Osteoblast (primary cell): ENCODE data around the gene MAD1L1. TPM values are rescaled to one million over a fixed set of nuclear protein-coding genes. Genes with fewer than 3 reads are reported as not detected.

Source experiments
- DNase-seq: peaks from one replicate; pipeline ENCODE4 v3.0.0; 2011; ENCODE audit warnings: low spot score, mixed read lengths; ENCODE audit not compliant: insufficient read length; ENCODE audit errors: missing footprints
- H2AFZ ChIP-seq: 2 replicates; pipeline ENCODE4 v1.6.0; 2011; ENCODE audit warnings: mild to moderate bottlenecking, low read length
- H3K27ac ChIP-seq: 2 replicates; pipeline ENCODE4 v1.5.1; 2011; ENCODE audit warnings: mild to moderate bottlenecking, low read depth, low read length, moderate library complexity
- H3K27me3 ChIP-seq: 2 replicates; pipeline ENCODE4 v1.6.0; 2012; ENCODE audit warnings: mild to moderate bottlenecking, control low read depth, inconsistent platforms, low read length, moderate library complexity; ENCODE audit not compliant: insufficient read depth
- H3K36me3 ChIP-seq: 2 replicates; pipeline ENCODE4 v1.5.1; 2011; ENCODE audit warnings: mild to moderate bottlenecking, low read length, control low read depth, moderate library complexity; ENCODE audit not compliant: insufficient read depth
- H3K4me1 ChIP-seq: 2 replicates; pipeline ENCODE4 v1.5.1; 2011; ENCODE audit warnings: mild to moderate bottlenecking, low read length, control low read depth, moderate library complexity; ENCODE audit not compliant: insufficient read depth
- H3K4me2 ChIP-seq: 2 replicates; pipeline ENCODE4 v1.6.0; 2011; ENCODE audit warnings: mild to moderate bottlenecking, low read length; ENCODE audit not compliant: insufficient read depth
- H3K4me3 ChIP-seq: fragments of 200-600 bp; sonication (generic); 3 replicates; pipeline ENCODE4 v1.5.1; 2012; ENCODE audit warnings: mild to moderate bottlenecking, low read length, inconsistent platforms; ENCODE audit not compliant: insufficient read depth
- H3K79me2 ChIP-seq: 2 replicates; pipeline ENCODE4 v1.6.0; 2012; ENCODE audit warnings: mild to moderate bottlenecking, low read length, control low read depth, inconsistent platforms; ENCODE audit not compliant: insufficient read depth
- H3K9me3 ChIP-seq: 2 replicates; pipeline ENCODE4 v1.5.1; 2011; ENCODE audit warnings: low read depth, low read length, control low read depth
- H4K20me1 ChIP-seq: 2 replicates; pipeline ENCODE4 v1.6.0; 2012; ENCODE audit warnings: mild to moderate bottlenecking, low read length, control low read depth; ENCODE audit not compliant: insufficient read depth
- CTCF ChIP-seq: IDR thresholded peaks from 2 replicates; pipeline ENCODE4 v1.5.1; 2011; ENCODE audit warnings: mild to moderate bottlenecking, low read depth, low read length, moderate library complexity; ENCODE audit errors: extremely low read depth
- total RNA-seq: library from RNA; depleted of rRNA; stranded (reverse); fragments of >200 nt; gene quantifications from 2 replicates; pipeline ENCODE4 v1.2.3, GENCODE V29; 2012

Gene MAD1L1
- total RNA-seq, 1 donor, result 66.2 TPM

- no peak for DNase-seq
- H2AFZ ChIP-seq, result no peak overlapping the region
- H3K4me3 ChIP-seq, result no peak overlapping the region
- TF ChIP-seq CTCF, result no peak
- no peaks in the 10 kb centered on the region for H3K27me3 ChIP-seq
- no peaks in the 10 kb centered on the region for H3K4me1 ChIP-seq
- H3K4me2 ChIP-seq, result no peak overlapping the region
- peaks cover 2% of the 10 kb centered on the region for H4K20me1 ChIP-seq
- H3K27ac ChIP-seq, result no peak overlapping the region
- no peaks in the 10 kb centered on the region for H3K9me3 ChIP-seq
- H3K79me2 ChIP-seq, result no peaks in the 10 kb centered on the region
- H3K36me3 ChIP-seq, result no peaks in the 10 kb centered on the region
Observed at GRCh38 chr7:2076649-2077064, 156.1 kb downstream of the MAD1L1 start.

GRCh38 chr7:2075811-2076210 is 156.9 kb downstream of the MAD1L1 start:
- H3K4me2 ChIP-seq, result no peak overlapping the region
- DNase-seq, result no peak
- H3K27me3 ChIP-seq, result no peaks in the 10 kb centered on the region
- no peaks in the 10 kb centered on the region for H3K9me3 ChIP-seq
- H3K4me1 ChIP-seq, result no peaks in the 10 kb centered on the region
- TF ChIP-seq CTCF, result no peak
- no peak overlapping the region for H2AFZ ChIP-seq
- H3K4me3 ChIP-seq, result no peak overlapping the region
- no peaks in the 10 kb centered on the region for H3K79me2 ChIP-seq
- no peaks in the 10 kb centered on the region for H3K36me3 ChIP-seq
- no peak overlapping the region for H3K27ac ChIP-seq
- H4K20me1 ChIP-seq, result peaks cover 2% of the 10 kb centered on the region

GRCh38 chr7:2074691-2075090 is 158.1 kb downstream of the MAD1L1 start:
- H3K79me2 ChIP-seq, result no peaks in the 10 kb centered on the region
- H3K4me3 ChIP-seq, result no peak overlapping the region
- DNase-seq, result no peak
- H3K4me2 ChIP-seq, result no peak overlapping the region
- no peak for TF ChIP-seq CTCF
- H3K36me3 ChIP-seq, result no peaks in the 10 kb centered on the region
- no peaks in the 10 kb centered on the region for H3K9me3 ChIP-seq
- no peaks in the 10 kb centered on the region for H3K4me1 ChIP-seq
- H4K20me1 ChIP-seq, result peaks cover 2% of the 10 kb centered on the region
- H3K27me3 ChIP-seq, result no peaks in the 10 kb centered on the region
- no peak overlapping the region for H3K27ac ChIP-seq
- no peak overlapping the region for H2AFZ ChIP-seq

- TF ChIP-seq CTCF, result no peak
Observed at GRCh38 chr7:2072798-2073197, 159.9 kb downstream of the MAD1L1 start.

More at GRCh38 chr7:2072798-2073197, 159.9 kb downstream of the MAD1L1 start:
- no peaks in the 10 kb centered on the region for H3K27me3 ChIP-seq
- H4K20me1 ChIP-seq, result peaks cover 2% of the 10 kb centered on the region
- H2AFZ ChIP-seq, result no peak overlapping the region
- H3K4me3 ChIP-seq, result no peak overlapping the region
- no peaks in the 10 kb centered on the region for H3K4me1 ChIP-seq
- H3K9me3 ChIP-seq, result no peaks in the 10 kb centered on the region
- no peak overlapping the region for H3K27ac ChIP-seq
- no peaks in the 10 kb centered on the region for H3K79me2 ChIP-seq
- H3K4me2 ChIP-seq, result no peak overlapping the region
- H3K36me3 ChIP-seq, result no peaks in the 10 kb centered on the region
- no peak for DNase-seq
